H1 (cell line): Measurements from ENCODE around the gene RAB3IL1. TPM values are rescaled to one million over a fixed set of nuclear protein-coding genes. Genes with fewer than 3 reads are reported as not detected.

Experiments
- CTCF ChIA-PET: fragments of 300-600 bp; sonication (Branson Sonifier 250); formaldehyde crosslinking; loops from one replicate; lab custom pipeline; 2021; ENCODE audit not compliant: partially characterized antibody; lab: Charles Lee
- POLR2A ChIA-PET: fragments of 300-600 bp; sonication (Branson Sonifier 250); formaldehyde crosslinking; loops from one replicate; lab custom pipeline; 2021; ENCODE audit warnings: inconsistent platforms; ENCODE audit not compliant: partially characterized antibody; lab: Charles Lee
- DNase-seq, 2 experiments: peaks; one replicate each; pipeline versions ENCODE4 v3.0.0 to v3.0.0-alpha.2; 2010 to 2022; ENCODE audit warnings: low spot score in 2 of 2, low read depth in 1 of 2, mixed read lengths in 1 of 2
- FAIRE-seq: peaks from 2 replicates; lab custom pipeline; 2011; peaks lifted over from hg19 to GRCh38; lab: Jason Lieb, UNC
- H2AFZ ChIP-seq: 2 replicates; pipeline ENCODE4 v1.8.1; 2012; ENCODE audit warnings: low read length, inconsistent platforms
- H2AK5ac ChIP-seq: 2 replicates; pipeline ENCODE4 v1.6.1; 2013; ENCODE audit warnings: low read depth, low read length
- H2BK120ac ChIP-seq: replicated peaks from 2 replicates; pipeline ENCODE3; 2013; ENCODE audit warnings: low read depth, low read length, inconsistent platforms
- H2BK12ac ChIP-seq: 2 replicates; pipeline ENCODE4 v1.6.1; 2013; ENCODE audit warnings: low read depth, low read length
- H2BK15ac ChIP-seq: 2 replicates; pipeline ENCODE4 v1.6.1; 2013; ENCODE audit warnings: low read length
- H2BK20ac ChIP-seq: 2 replicates; pipeline ENCODE4 v1.6.1; 2013; ENCODE audit warnings: low read length
- H2BK5ac ChIP-seq: 2 replicates; pipeline ENCODE4 v1.6.1; 2013; ENCODE audit warnings: low read depth, low read length
- H3K14ac ChIP-seq: 2 replicates; pipeline ENCODE4 v1.6.1; 2013; ENCODE audit warnings: inconsistent platforms; ENCODE audit not compliant: insufficient read length
- H3K18ac ChIP-seq: 2 replicates; pipeline ENCODE4 v1.6.1; 2013; ENCODE audit warnings: low read length; ENCODE audit errors: extremely low read depth
- H3K23ac ChIP-seq: 2 replicates; pipeline ENCODE4 v1.6.1; 2013; ENCODE audit warnings: inconsistent platforms; ENCODE audit not compliant: insufficient read length
- H3K23me2 ChIP-seq: 2 replicates; pipeline ENCODE4 v1.6.1; 2013; ENCODE audit warnings: low read depth, low read length
- H3K27ac ChIP-seq: 2 replicates; pipeline ENCODE4 v1.6.1; 2011; ENCODE audit warnings: low read depth, low read length, inconsistent platforms
- H3K27me3 ChIP-seq, 4 experiments: replicated peaks in 1 of 4; 1 replicate in 1 of 4; 2 replicates in 3 of 4; pipeline versions ENCODE4 v1.6.1 to v1.8.1; 2011 to 2013; ENCODE audit warnings: low read length in 3 of 4, mild to moderate bottlenecking in 3 of 4, inconsistent platforms in 2 of 4, mixed read lengths in 2 of 4, moderate library complexity in 1 of 4; ENCODE audit not compliant: control insufficient read depth in 3 of 4, insufficient read depth in 3 of 4; ENCODE audit errors: extremely low read depth in 1 of 4
- H3K36me3 ChIP-seq, 4 experiments: 2 replicates each; pipeline versions ENCODE4 v1.6.1 to v1.8.1; 2011 to 2013; ENCODE audit warnings: mild to moderate bottlenecking in 4 of 4, low read length in 3 of 4, moderate library complexity in 2 of 4, control low read depth in 1 of 4, inconsistent platforms in 1 of 4; ENCODE audit not compliant: insufficient read depth in 4 of 4, control insufficient read depth in 2 of 4
- H3K4ac ChIP-seq: replicated peaks from 2 replicates; pipeline ENCODE3; 2013; ENCODE audit warnings: low read length, low read depth, mixed read lengths, inconsistent platforms; ENCODE audit not compliant: insufficient read length
- H3K4me1 ChIP-seq, 4 experiments: replicated peaks in 1 of 4; 1 replicate in 1 of 4; 2 replicates in 3 of 4; pipeline versions ENCODE4 v1.6.1 to v1.8.1; 2011 to 2013; ENCODE audit warnings: low read length in 3 of 4, inconsistent platforms in 2 of 4, mixed read lengths in 1 of 4; ENCODE audit not compliant: insufficient read depth in 4 of 4, control insufficient read depth in 3 of 4
- H3K4me2 ChIP-seq, 2 experiments: 2 replicates each; pipeline versions ENCODE4 v1.6.1 to v1.8.1; 2011 to 2013; ENCODE audit warnings: low read depth in 2 of 2, low read length in 2 of 2, control low read depth in 1 of 2, inconsistent platforms in 1 of 2, mild to moderate bottlenecking in 1 of 2; ENCODE audit not compliant: insufficient read depth in 1 of 2
- H3K4me3 ChIP-seq, 4 experiments: fragments of 200-600, 300-600 bp in 1 of 4; sonication (generic), shearing (Covaris generic), sonication (Bioruptor Twin) in 1 of 4; 2 replicates each; pipeline versions ENCODE4 v1.5.1 to v1.8.1; 2011 to 2016; ENCODE audit warnings: low read length in 4 of 4, low read depth in 3 of 4, control low read depth in 2 of 4, inconsistent platforms in 2 of 4, mild to moderate bottlenecking in 2 of 4, mixed read lengths in 1 of 4, moderate library complexity in 1 of 4; ENCODE audit not compliant: insufficient read depth in 2 of 4; ENCODE audit errors: extremely low read depth in 1 of 4
- H3K56ac ChIP-seq: replicated peaks from 2 replicates; pipeline ENCODE3; 2013; ENCODE audit warnings: low read depth, mild to moderate bottlenecking, mixed read lengths, low read length, inconsistent platforms; ENCODE audit not compliant: insufficient read length
- H3K79me1 ChIP-seq: 2 replicates; pipeline ENCODE4 v1.6.1; 2013; ENCODE audit warnings: low read depth, low read length, control low read depth
- H3K79me2 ChIP-seq, 2 experiments: 2 replicates each; pipeline versions ENCODE4 v1.6.1 to v1.8.1; 2012 to 2013; ENCODE audit warnings: low read length in 2 of 2, mild to moderate bottlenecking in 2 of 2, inconsistent platforms in 1 of 2; ENCODE audit not compliant: insufficient read depth in 2 of 2, control insufficient read depth in 1 of 2
- H3K9ac ChIP-seq, 4 experiments: replicated peaks in 1 of 4; 1 replicate in 1 of 4; 2 replicates in 3 of 4; pipeline versions ENCODE4 v1.6.1 to v1.8.1; 2011 to 2013; ENCODE audit warnings: low read depth in 3 of 4, low read length in 3 of 4, control low read depth in 2 of 4, mild to moderate bottlenecking in 2 of 4, moderate library complexity in 2 of 4, inconsistent platforms in 1 of 4; ENCODE audit errors: extremely low read depth in 1 of 4
- H3K9me3 ChIP-seq, 2 experiments: 2 replicates each; pipeline versions ENCODE4 v1.6.1 to v1.8.1; 2012 to 2013; ENCODE audit warnings: mild to moderate bottlenecking in 2 of 2, moderate library complexity in 2 of 2, control low read depth in 1 of 2, inconsistent platforms in 1 of 2, low read depth in 1 of 2, low read length in 1 of 2, mixed read lengths in 1 of 2; ENCODE audit not compliant: insufficient read depth in 2 of 2
- H4K20me1 ChIP-seq, 2 experiments: replicated peaks in 1 of 2; 2 replicates each; pipeline versions ENCODE3 to v1.8.1; 2011 to 2013; ENCODE audit warnings: inconsistent platforms in 2 of 2, low read length in 2 of 2, mild to moderate bottlenecking in 1 of 2; ENCODE audit not compliant: insufficient read depth in 2 of 2, control insufficient read depth in 1 of 2
- H4K5ac ChIP-seq: 2 replicates; pipeline ENCODE4 v1.6.1; 2013; ENCODE audit warnings: low read length, low read depth, mixed read lengths, inconsistent platforms; ENCODE audit not compliant: insufficient read length
- H4K8ac ChIP-seq: 2 replicates; pipeline ENCODE4 v1.8.0; 2013; ENCODE audit warnings: mild to moderate bottlenecking, moderate library complexity, low read length, inconsistent platforms; ENCODE audit not compliant: insufficient read depth; ENCODE audit errors: extremely low read depth
- H4K91ac ChIP-seq: replicated peaks from 2 replicates; pipeline ENCODE3; 2013; ENCODE audit warnings: low read length, mixed read lengths, inconsistent platforms; ENCODE audit not compliant: insufficient read length
- KDM5A ChIP-seq: fragments of 200-600 bp; IDR thresholded peaks from 2 replicates; pipeline ENCODE4 v1.7.1; 2012; ENCODE audit warnings: mild to moderate bottlenecking, low read length, inconsistent platforms, mixed read lengths
- TAF1 ChIP-seq: IDR thresholded peaks from 2 replicates; pipeline ENCODE4 v1.6.1; 2011; ENCODE audit warnings: mild to moderate bottlenecking, low read depth, low read length
- WGBS, 2 experiments: shearing (Covaris generic) in 1 of 2; methylation state at CpG; one replicate each; pipeline versions ENCODE4 v1.1.6 to v1.1.7; 2013 to 2015; ENCODE audit warnings: low lambda C conversion rate in 2 of 2, mixed read lengths in 2 of 2, inconsistent platforms in 1 of 2, low coverage in 1 of 2, missing lambda C conversion rate in 1 of 2; ENCODE audit not compliant: insufficient replicate concordance in 2 of 2, insufficient coverage in 1 of 2, insufficient read length in 1 of 2; ENCODE audit errors: extremely low coverage in 1 of 2, missing lambda C conversion rate in 1 of 2; 5-methylcytosine and 5-hydroxymethylcytosine counted together
- polyA plus RNA-seq, 7 experiments: library from polyadenylated mRNA; depleted of rRNA in 3 of 7; stranded (reverse) in 5 of 7; unstranded in 2 of 7; fragments of >200 nt in 5 of 7; fragments of 200-250 nt in 2 of 7; gene quantifications; 1 replicate in 5 of 7; 2 replicates in 1 of 7; 4 replicates in 1 of 7; pipeline versions ENCODE4 v1.2.1 to v1.2.3, GENCODE V29; 2011 to 2013; ENCODE audit warnings: missing spikeins in 2 of 7, mixed read lengths in 2 of 7
- total RNA-seq: library from RNA; stranded (reverse); fragmentation: NEBNext Ultra II Directional; extraction: Animal tissue kit (Norgen Biotek cat#: 25700); gene quantifications from 2 replicates; pipeline ENCODE4 v1.2.1, GENCODE V29; 2021

Gene RAB3IL1
- total and polyA plus RNA-seq, 2 of the 8 experiments (the other 6 are each of a cell fraction or from before 2014, with no cell fraction given) = 6.8 to 7.9 TPM

DNA sequence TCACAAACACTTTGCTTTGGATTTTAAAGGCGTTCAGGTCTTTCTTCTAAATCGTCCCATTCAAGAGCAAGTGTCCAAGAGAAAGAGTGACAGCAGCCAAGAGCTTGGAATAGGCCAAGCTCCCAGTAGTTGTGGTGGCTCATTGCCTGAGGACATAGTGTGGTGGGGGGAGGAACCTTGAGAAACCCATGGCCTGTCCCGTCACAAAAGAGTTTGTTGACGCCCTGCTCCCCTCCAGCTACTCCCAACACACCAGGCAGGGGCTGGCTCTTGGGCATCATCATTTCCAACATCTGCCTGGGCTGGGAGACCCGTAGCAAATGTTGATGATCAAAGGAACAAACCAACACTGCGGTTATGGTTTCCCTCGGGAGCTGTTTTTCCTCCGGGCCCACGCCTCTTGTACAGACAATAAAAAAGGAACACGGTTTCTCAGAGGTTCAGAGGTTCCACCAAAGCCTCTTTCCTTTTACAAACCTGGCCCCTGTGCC, 46.8 kb downstream of the RAB3IL1 start:
- H3K36me3 ChIP-seq = peaks cover 0 to 10% (median under 1%) of the 10 kb centered on the region in 4 experiments; a peak in 3 of 8 replicates
- no peak overlapping the region for H3K4ac ChIP-seq
- no peak overlapping the region for H2BK12ac ChIP-seq
- H3K4me2 ChIP-seq = 0 out of 4 replicates have a peak overlapping the region, but pooled peaks of 1 of the 2 experiments have one; percentile 32
- POLR2A ChIA-PET = interaction anchor here (1.1 to 2.4 kb wide), 11 partner anchors 10 to 284 kb away, joined by 3 to 9 read pairs (median 4); partner anchors contain the start of gene FADS2
- no peaks in the 10 kb centered on the region for H3K9me3 ChIP-seq
- no peak overlapping the region for H3K9ac ChIP-seq
- 0 out of 2 replicates have a peak, but pooled peaks have one; percentile 15 for TF ChIP-seq TAF1
- TF ChIP-seq KDM5A = no peak
- H3K56ac ChIP-seq = no peak overlapping the region
- no peak overlapping the region for H3K27ac ChIP-seq
- H2AFZ ChIP-seq = no peak overlapping the region
- WGBS, 2 experiments = 60% methylated on average over 10 of the region's 10 CpGs; no CpG with 5 or more reads in 1 of the 2 experiments
- no peak overlapping the region for H2BK20ac ChIP-seq
- H2BK15ac ChIP-seq = peak overlapping the region; percentile 25; the same call in 1 of the 2 replicates
- no peak overlapping the region for H4K91ac ChIP-seq
- H2AK5ac ChIP-seq = no peak overlapping the region
- H4K20me1 ChIP-seq = peaks cover 0 to 6% of the 10 kb centered on the region in 2 experiments
- H2BK5ac ChIP-seq = no peak overlapping the region
- no peak overlapping the region for H3K14ac ChIP-seq
- no peak overlapping the region for H4K8ac ChIP-seq
- H3K18ac ChIP-seq = no peak overlapping the region; the same call in 1 of the 2 replicates
- H3K23me2 ChIP-seq = no peaks in the 10 kb centered on the region
- H4K5ac ChIP-seq = no peak overlapping the region
- no peak for FAIRE-seq
- no peaks in the 10 kb centered on the region for H3K79me2 ChIP-seq
- peaks cover 4 to 13% (median 4%) of the 10 kb centered on the region in 4 experiments; a peak in 6 of 7 replicates for H3K4me1 ChIP-seq
- H3K79me1 ChIP-seq = no peaks in the 10 kb centered on the region
- H3K23ac ChIP-seq = no peak overlapping the region
- H2BK120ac ChIP-seq = no peak overlapping the region
- DNase-seq = no peak
- H3K4me3 ChIP-seq = no peak overlapping the region
- peaks cover 0 to 11% (median 8%) of the 10 kb centered on the region in 4 experiments; a peak in 5 of 7 replicates for H3K27me3 ChIP-seq
- CTCF ChIA-PET = interaction anchor here (0.7 to 10.9 kb wide), 36 partner anchors 8 to 392 kb away, joined by 3 to 172 read pairs (median 4); no protein-coding TSS in a partner anchor
